ENCODE measurements around the gene ADCY9.

ADCY9 gene

GRCh38 chr16:4021916-4022315, 94.3 kb downstream of the ADCY9 start:
- no peak for DNase-seq

GRCh38 chr16:4021070-4021779, 95.0 kb downstream of the ADCY9 start:
- DNase-seq, result no peak

- DNase-seq, result no peak
Measured at GRCh38 chr16:4019371-4019791, 96.9 kb downstream of the ADCY9 start.

GRCh38 chr16:4018391-4018790, 97.9 kb downstream of the ADCY9 start:
- peak; percentile 71 for DNase-seq

GRCh38 chr16:4017807-4018206, 98.4 kb downstream of the ADCY9 start:
- no peak for DNase-seq

- DNase-seq, result no peak
Measured at GRCh38 chr16:4016658-4017057, 99.6 kb downstream of the ADCY9 start.

GRCh38 chr16:4016005-4016352, 100.3 kb downstream of the ADCY9 start:
- DNase-seq, result no peak

- no peak for DNase-seq
Measured at GRCh38 chr16:4015275-4016004, 100.8 kb downstream of the ADCY9 start.

- DNase-seq, result no peak
Measured at GRCh38 chr16:4011940-4012629, 104.2 kb downstream of the ADCY9 start.

GRCh38 chr16:4011225-4011939, 104.9 kb downstream of the ADCY9 start:
- peak; percentile 40 for DNase-seq

GRCh38 chr16:4010225-4011158, 105.8 kb downstream of the ADCY9 start:
- no peak for DNase-seq

- DNase-seq, result no peak
Measured at GRCh38 chr16:4009177-4009576, 107.1 kb downstream of the ADCY9 start.

GRCh38 chr16:4008116-4008515, 108.1 kb downstream of the ADCY9 start:
- no peak for DNase-seq

GRCh38 chr16:4006397-4006999, 109.7 kb downstream of the ADCY9 start:
- no peak for DNase-seq

- no peak for DNase-seq
Measured at GRCh38 chr16:4005731-4006130, 110.5 kb downstream of the ADCY9 start.

GRCh38 chr16:4005281-4005680, 111.0 kb downstream of the ADCY9 start:
- no peak for DNase-seq

GRCh38 chr16:4004206-4004605, 112.0 kb downstream of the ADCY9 start:
- DNase-seq, result no peak

- no peak for DNase-seq
Measured at GRCh38 chr16:4003576-4003975, 112.7 kb downstream of the ADCY9 start.

GRCh38 chr16:4003166-4003565, 113.1 kb downstream of the ADCY9 start:
- DNase-seq, result no peak

GRCh38 chr16:4002121-4002520, 114.1 kb downstream of the ADCY9 start:
- no peak for DNase-seq

- peak; percentile 72 for DNase-seq
Measured at GRCh38 chr16:3999479-4000325, 116.5 kb downstream of the ADCY9 start.
